Measurements from ENCODE around the gene MAP3K13. TPM values are rescaled to one million over a fixed set of nuclear protein-coding genes. Genes with fewer than 3 reads are reported as not detected.

The MAP3K13 gene
- total and polyA plus RNA-seq, 7 donors: 2.6 to 7.6 (median 5.0) TPM

- H3K4me3 ChIP-seq: no peak overlapping the region
- TF ChIP-seq CTCF (IDR thresholded peaks at IDR 0.05): no peak
- DNase-seq (no peak), ATAC-seq (no peak)
- H3K27me3 ChIP-seq (ENCODE audit: insufficient read depth in 3 of 3, low read length in 2 of 3): no peaks in the 10 kb centered on the region
- H3K4me1 ChIP-seq: peaks cover 12% of the 10 kb centered on the region
- no peak overlapping the region for H3K27ac ChIP-seq
- no peaks in the 10 kb centered on the region for H3K36me3 ChIP-seq (ENCODE audit: insufficient read depth in 1 of 2, low read depth in 1 of 2)
- no peaks in the 10 kb centered on the region for H3K9me3 ChIP-seq
- intact Hi-C loops (cut with DNase I): no loop called here
- WGBS, 3 donors: 71 to 81% (median 79%) methylated on average over 3 of the region's 3 CpGs
Observed at GRCh38 chr3:185403002-185403401, 40.1 kb downstream of the MAP3K13 start.

GRCh38 chr3:185405243-185405642 is 42.3 kb downstream of the MAP3K13 start:
- no peaks in the 10 kb centered on the region for H3K9me3 ChIP-seq
- no peaks in the 10 kb centered on the region for H3K27me3 ChIP-seq (ENCODE audit: insufficient read depth in 3 of 3, low read length in 2 of 3)
- H3K36me3 ChIP-seq (ENCODE audit: insufficient read depth in 1 of 2, low read depth in 1 of 2): no peaks in the 10 kb centered on the region
- peaks cover 10% of the 10 kb centered on the region for H3K4me1 ChIP-seq
- DNase-seq (no peak), ATAC-seq (no peak)
- no peak overlapping the region for H3K4me3 ChIP-seq
- H3K27ac ChIP-seq: no peak overlapping the region
- no peak for TF ChIP-seq CTCF (IDR thresholded peaks at IDR 0.05)
- WGBS, 3 donors: 95 to 96% (median 95%) methylated on average over 4 of the region's 4 CpGs
- intact Hi-C loops (cut with DNase I): no loop called here

- Histone ChIP-seq H3K9me3 (no peaks in the 10 kb centered on the region), H3K36me3 (ENCODE audit: insufficient read depth in 1 of 2, low read depth in 1 of 2) (no peaks in the 10 kb centered on the region), H3K4me1 (peaks cover 10% of the 10 kb centered on the region), H3K27me3 (ENCODE audit: insufficient read depth in 3 of 3, low read length in 2 of 3) (no peaks in the 10 kb centered on the region), H3K27ac (no peak overlapping the region), H3K4me3 (no peak overlapping the region)
- no peak for TF ChIP-seq CTCF (IDR thresholded peaks at IDR 0.05)
- WGBS, 3 donors: 69 to 83% (median 70%) methylated on average over 3 of the region's 3 CpGs
- ATAC-seq (no peak), DNase-seq (no peak)
- intact Hi-C loops (cut with DNase I): no loop called here
Observed at GRCh38 chr3:185405664-185406063, 42.7 kb downstream of the MAP3K13 start.

GRCh38 chr3:185406121-185406620 is 43.2 kb downstream of the MAP3K13 start:
- Histone ChIP-seq H3K4me1 (peaks cover 10% of the 10 kb centered on the region), H3K27me3 (ENCODE audit: insufficient read depth in 3 of 3, low read length in 2 of 3) (no peaks in the 10 kb centered on the region), H3K27ac (no peak overlapping the region), H3K9me3 (no peaks in the 10 kb centered on the region), H3K4me3 (no peak overlapping the region), H3K36me3 (ENCODE audit: insufficient read depth in 1 of 2, low read depth in 1 of 2) (no peaks in the 10 kb centered on the region)
- DNase-seq (no peak), ATAC-seq (no peak)
- intact Hi-C loops (cut with DNase I): no loop called here
- no peak for TF ChIP-seq CTCF (IDR thresholded peaks at IDR 0.05)
- WGBS, 3 donors: 36 to 54% (median 38%) methylated on average over 1 of the region's 1 CpG

- intact Hi-C loops (cut with DNase I): no loop called here
- WGBS, 3 donors: 76 to 86% (median 84%) methylated on average over 8 of the region's 8 CpGs
- no peak for ATAC-seq
Observed at GRCh38 chr3:185409957-185410356, 47.0 kb downstream of the MAP3K13 start.

More at GRCh38 chr3:185409957-185410356, 47.0 kb downstream of the MAP3K13 start:
- Histone ChIP-seq H3K36me3 (ENCODE audit: insufficient read depth in 1 of 2, low read depth in 1 of 2) (no peaks in the 10 kb centered on the region), H3K27ac (no peak overlapping the region), H3K4me3 (no peak overlapping the region), H3K9me3 (no peaks in the 10 kb centered on the region), H3K27me3 (ENCODE audit: insufficient read depth in 3 of 3, low read length in 2 of 3) (no peaks in the 10 kb centered on the region), H3K4me1 (no peaks in the 10 kb centered on the region)
- DNase-seq: no peak
- TF ChIP-seq CTCF (IDR thresholded peaks at IDR 0.05): no peak

Measured in psoas muscle (tissue), 8 donors.